OCI-LY7 (cell line): ENCODE data around the gene CPEB1. TPM values are rescaled to one million over a fixed set of nuclear protein-coding genes. Genes with fewer than 3 reads are reported as not detected.
A peak's percentile ranks its signal among the peaks of the same experiment; 100 is the strongest.

Experiments used
- BruUV-seq: library from RNA; stranded (reverse); fragments of 400-500 nt; replicated peaks from 2 replicates; lab custom pipeline; 2021; lab: Mats Ljungman, UMichigan
- CTCF ChIA-PET: fragments of 300-600 bp; sonication (Branson Sonifier 250); formaldehyde crosslinking; loops from one replicate; lab custom pipeline; 2022; ENCODE audit warnings: antibody characterized with exemption; ENCODE audit not compliant: unreplicated experiment; lab: Charles Lee
- POLR2A ChIA-PET: fragments of 300-600 bp; sonication (Branson Sonifier 250); formaldehyde crosslinking; loops from one replicate; lab custom pipeline; 2022; ENCODE audit warnings: antibody characterized with exemption; lab: Charles Lee
- DNase-seq: peaks from one replicate; pipeline ENCODE4 v3.0.0-alpha.2; 2015; ENCODE audit warnings: low spot score
- H2AFZ ChIP-seq: fragments of 200-600 bp; sonication (generic), shearing (Covaris generic); 2 replicates; pipeline ENCODE4 v1.6.1; 2014; ENCODE audit warnings: mild to moderate bottlenecking, antibody characterized with exemption, low read length, moderate library complexity
- H3K27ac ChIP-seq: fragments of 200-600 bp; sonication (generic); 2 replicates; pipeline ENCODE4 v1.5.1; 2014; ENCODE audit warnings: mixed run types, low read depth, mild to moderate bottlenecking, moderate library complexity, low read length, inconsistent platforms; ENCODE audit not compliant: poor library complexity, severe bottlenecking
- H3K36me3 ChIP-seq: fragments of 200-600 bp; sonication (generic); 2 replicates; pipeline ENCODE4 v1.6.1; 2014; ENCODE audit warnings: mild to moderate bottlenecking, antibody characterized with exemption, low read length, moderate library complexity, mixed read lengths; ENCODE audit not compliant: insufficient read depth
- H3K4me1 ChIP-seq: fragments of 200-600 bp; sonication (generic); 2 replicates; pipeline ENCODE4 v1.5.1; 2014; ENCODE audit warnings: mild to moderate bottlenecking, low read length; ENCODE audit not compliant: insufficient read depth, poor library complexity, severe bottlenecking
- H3K4me2 ChIP-seq: fragments of 200-600 bp; sonication (generic); 2 replicates; pipeline ENCODE4 v1.6.1; 2014; ENCODE audit warnings: mild to moderate bottlenecking, low read length
- H3K4me3 ChIP-seq: fragments of 200-600 bp; sonication (generic); 2 replicates; pipeline ENCODE4 v1.5.1; 2014; ENCODE audit warnings: mild to moderate bottlenecking, low read depth, low read length; ENCODE audit not compliant: poor library complexity, severe bottlenecking
- H3K79me2 ChIP-seq: fragments of 200-600 bp; sonication (generic); 2 replicates; pipeline ENCODE4 v1.6.1; 2016; ENCODE audit warnings: low read depth, mild to moderate bottlenecking, low read length, moderate library complexity, mixed read lengths; ENCODE audit not compliant: insufficient read depth
- H3K9me2 ChIP-seq: fragments of 200-600 bp; sonication (generic); 2 replicates; pipeline ENCODE4 v1.6.1; 2016; ENCODE audit warnings: mild to moderate bottlenecking, low read length, mixed read lengths; ENCODE audit not compliant: insufficient read depth
- H3K9me3 ChIP-seq: fragments of 200-600 bp; sonication (generic); 2 replicates; pipeline ENCODE4 v1.6.1; 2014; ENCODE audit warnings: mild to moderate bottlenecking, mixed run types, low read length, mixed read lengths
- H4K20me1 ChIP-seq: fragments of 200-600 bp; sonication (generic); 2 replicates; pipeline ENCODE4 v1.6.1; 2014; ENCODE audit warnings: mild to moderate bottlenecking, antibody characterized with exemption, low read length, moderate library complexity, mixed read lengths; ENCODE audit not compliant: insufficient read depth
- EZH2phosphoT487 ChIP-seq: fragments of 200-600 bp; sonication (generic); IDR thresholded peaks from 2 replicates; pipeline ENCODE4 v1.6.1; 2018; ENCODE audit warnings: low read depth, borderline replicate concordance, mild to moderate bottlenecking, mixed run types, antibody characterized with exemption, low read length, moderate library complexity, mixed read lengths
- intact Hi-C: fragments of 100-400 bp; cut with micrococcal nuclease; formaldehyde crosslinking; loops from one replicate; pipeline ENCODE4 v1.10.0; 2022; ENCODE audit not compliant: unreplicated experiment
- total RNA-seq, 2 experiments: library from RNA; depleted of rRNA in 1 of 2; stranded (reverse); fragments of >200 nt in 1 of 2; shearing (Covaris generic) in 1 of 2; gene quantifications; 2 replicates each; pipeline ENCODE4 v1.2.3, GENCODE V29; 2014 to 2022
- TF ChIP-seq, protein P1 (sequence below): fragments of 200-600 bp; sonication (generic); conservative IDR thresholded peaks from 2 replicates; pipeline ENCODE4 v1.5.1; 2014; ENCODE audit warnings: mild to moderate bottlenecking, antibody characterized with exemption, low read length, moderate library complexity, mixed read lengths

CPEB1 gene
- total RNA-seq, 2 experiments from 2014 or later: not detected

DNA sequence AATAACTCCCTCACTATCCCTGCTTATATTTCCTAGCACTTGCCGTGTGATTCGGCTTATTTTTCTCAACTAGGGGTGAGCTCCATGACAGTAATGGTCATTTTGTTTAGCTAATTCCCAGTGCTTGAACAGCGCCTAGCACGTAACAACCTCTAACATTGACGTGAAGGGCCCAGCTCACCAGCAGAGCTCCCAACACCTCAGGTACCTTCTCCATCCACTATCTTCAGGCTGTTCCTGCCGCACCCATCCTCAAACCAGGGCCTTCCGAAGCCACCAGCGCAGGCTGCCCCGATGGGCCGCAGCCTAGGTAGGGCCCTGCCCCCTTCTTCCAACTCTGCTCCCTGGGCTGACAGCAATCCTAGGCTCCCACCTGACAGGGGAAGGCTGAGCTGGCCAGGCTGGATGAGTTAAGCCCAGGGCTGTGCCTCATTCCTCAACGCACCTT lies 106.2 kb downstream of the CPEB1 start:
- peak overlapping the region; percentile 96 for H3K4me2 ChIP-seq
- H3K79me2 ChIP-seq: peaks cover 45% of the 10 kb centered on the region
- H3K4me1 ChIP-seq: peaks cover 29% of the 10 kb centered on the region
- no peak for DNase-seq
- H3K9me3 ChIP-seq: no peaks in the 10 kb centered on the region
- peak overlapping the region; percentile 97 for H2AFZ ChIP-seq
- peak overlapping the region; percentile 66 for H3K27ac ChIP-seq
- ChIA-PET CTCF (interaction anchor here (1.6 kb wide), 1 partner anchor 10 kb away, joined by 5 read pairs; no protein-coding TSS in a partner anchor), POLR2A (interaction anchor here (0.7 to 2.3 kb wide), 4 partner anchors 10 to 316 kb away, joined by 3 to 11 read pairs (median 6); no protein-coding TSS in a partner anchor)
- H3K9me2 ChIP-seq: no peaks in the 10 kb centered on the region
- TSS peak; percentile 96 for BruUV-seq
- H3K4me3 ChIP-seq: peak overlapping the region; percentile 78
- H4K20me1 ChIP-seq: peaks cover 24% of the 10 kb centered on the region
- peaks cover 41% of the 10 kb centered on the region for H3K36me3 ChIP-seq
- TF ChIP-seq, protein P1, sequence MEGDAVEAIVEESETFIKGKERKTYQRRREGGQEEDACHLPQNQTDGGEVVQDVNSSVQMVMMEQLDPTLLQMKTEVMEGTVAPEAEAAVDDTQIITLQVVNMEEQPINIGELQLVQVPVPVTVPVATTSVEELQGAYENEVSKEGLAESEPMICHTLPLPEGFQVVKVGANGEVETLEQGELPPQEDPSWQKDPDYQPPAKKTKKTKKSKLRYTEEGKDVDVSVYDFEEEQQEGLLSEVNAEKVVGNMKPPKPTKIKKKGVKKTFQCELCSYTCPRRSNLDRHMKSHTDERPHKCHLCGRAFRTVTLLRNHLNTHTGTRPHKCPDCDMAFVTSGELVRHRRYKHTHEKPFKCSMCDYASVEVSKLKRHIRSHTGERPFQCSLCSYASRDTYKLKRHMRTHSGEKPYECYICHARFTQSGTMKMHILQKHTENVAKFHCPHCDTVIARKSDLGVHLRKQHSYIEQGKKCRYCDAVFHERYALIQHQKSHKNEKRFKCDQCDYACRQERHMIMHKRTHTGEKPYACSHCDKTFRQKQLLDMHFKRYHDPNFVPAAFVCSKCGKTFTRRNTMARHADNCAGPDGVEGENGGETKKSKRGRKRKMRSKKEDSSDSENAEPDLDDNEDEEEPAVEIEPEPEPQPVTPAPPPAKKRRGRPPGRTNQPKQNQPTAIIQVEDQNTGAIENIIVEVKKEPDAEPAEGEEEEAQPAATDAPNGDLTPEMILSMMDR: no peak
- no peak for TF ChIP-seq EZH2phosphoT487
- intact Hi-C loops: loop anchor here (1.0 to 10.0 kb wide), 3 partner anchors 211 to 304 kb away; no protein-coding TSS in a partner anchor

DNA sequence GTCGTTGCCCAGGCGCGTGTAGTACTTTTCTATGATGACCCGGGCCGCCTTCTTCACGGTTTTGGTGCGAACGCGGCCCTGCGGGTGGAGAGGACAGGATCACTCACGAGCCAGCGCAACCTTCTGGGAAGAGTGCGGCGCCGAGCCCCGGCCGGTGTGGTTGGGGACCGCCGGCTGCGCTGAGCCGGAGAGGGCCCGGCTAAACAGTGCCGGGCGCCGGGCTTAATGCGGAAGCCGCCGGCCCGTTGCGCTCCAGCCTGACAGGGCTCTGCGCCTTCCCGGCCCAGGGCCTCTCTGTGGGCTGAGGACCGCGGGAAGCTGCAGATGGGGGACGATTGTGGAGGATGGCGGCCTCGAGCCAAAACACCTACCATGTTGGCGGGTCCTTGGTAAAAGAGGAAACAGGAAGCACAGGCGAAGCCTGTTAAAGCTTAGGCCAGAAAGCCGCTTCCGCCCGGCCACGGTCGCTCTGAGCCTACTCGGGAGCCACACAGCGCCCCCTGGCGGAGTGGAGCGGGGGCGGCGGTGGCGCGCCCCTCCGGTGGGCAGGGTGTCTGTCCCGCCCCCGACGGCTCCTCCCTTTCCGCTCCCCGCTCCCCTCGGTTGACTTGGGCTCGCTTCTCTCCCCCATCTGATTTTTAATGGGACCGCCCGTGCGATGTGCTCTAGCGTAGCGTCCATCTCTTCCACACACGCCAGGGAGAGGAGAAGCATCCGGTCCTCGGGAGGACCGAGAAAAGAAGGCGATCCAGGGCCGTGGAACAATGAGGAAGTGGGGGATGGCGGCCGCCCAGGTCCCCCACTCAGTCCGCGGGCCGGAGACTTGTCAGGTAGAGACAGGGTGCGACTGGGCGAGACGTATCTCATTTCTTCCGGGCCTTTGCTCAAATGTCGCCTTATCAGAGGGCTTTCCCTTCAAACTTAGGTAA lies 106.8 kb downstream of the CPEB1 start, which contains the start of gene RPS17:
Gene RPS17, minus strand, starts transcription at position 403 of the 929 bp plus-strand sequence. Its CDS starts 29 bp downstream, at position 374.
- ChIA-PET CTCF (interaction anchor here (1.6 kb wide), 1 partner anchor 9 kb away, joined by 5 read pairs; no protein-coding TSS in a partner anchor), POLR2A (interaction anchor here (0.6 to 2.3 kb wide), 6 partner anchors 10 to 406 kb away, joined by 3 to 11 read pairs (median 3); no protein-coding TSS in a partner anchor)
- Histone ChIP-seq H3K4me1 (peaks cover 29% of the 10 kb centered on the region), H3K36me3 (peaks cover 48% of the 10 kb centered on the region), H3K79me2 (peaks cover 45% of the 10 kb centered on the region), H3K4me3 (peak within 1 kb of the TSS; percentile 78), H3K27ac (peak within 1 kb of the TSS; percentile 66), H4K20me1 (peaks cover 24% of the 10 kb centered on the region), H3K9me2 (no peaks in the 10 kb centered on the region), H2AFZ (peak within 1 kb of the TSS; percentile 97), H3K4me2 (peak within 1 kb of the TSS; percentile 96), H3K9me3 (no peaks in the 10 kb centered on the region)
- intact Hi-C loops: loop anchor here (1.0 to 10.0 kb wide), 3 partner anchors 212 to 304 kb away; no protein-coding TSS in a partner anchor
- TF ChIP-seq, protein P1: peak; percentile 90
- TF ChIP-seq EZH2phosphoT487: no peak
- DNase-seq: peak; percentile 96
- no TSS peak for BruUV-seq
